Measurements from ENCODE around the gene TTLL9. TPM values are rescaled to one million over a fixed set of nuclear protein-coding genes. Genes with fewer than 3 reads are reported as not detected.
A peak's percentile ranks its signal among the peaks of the same experiment; 100 is the strongest.

Gene TTLL9
- polyA plus RNA-seq, 1 donor (not counting 4 experiments of a cell fraction or from before 2014, with no cell fraction given): not detected

DNA sequence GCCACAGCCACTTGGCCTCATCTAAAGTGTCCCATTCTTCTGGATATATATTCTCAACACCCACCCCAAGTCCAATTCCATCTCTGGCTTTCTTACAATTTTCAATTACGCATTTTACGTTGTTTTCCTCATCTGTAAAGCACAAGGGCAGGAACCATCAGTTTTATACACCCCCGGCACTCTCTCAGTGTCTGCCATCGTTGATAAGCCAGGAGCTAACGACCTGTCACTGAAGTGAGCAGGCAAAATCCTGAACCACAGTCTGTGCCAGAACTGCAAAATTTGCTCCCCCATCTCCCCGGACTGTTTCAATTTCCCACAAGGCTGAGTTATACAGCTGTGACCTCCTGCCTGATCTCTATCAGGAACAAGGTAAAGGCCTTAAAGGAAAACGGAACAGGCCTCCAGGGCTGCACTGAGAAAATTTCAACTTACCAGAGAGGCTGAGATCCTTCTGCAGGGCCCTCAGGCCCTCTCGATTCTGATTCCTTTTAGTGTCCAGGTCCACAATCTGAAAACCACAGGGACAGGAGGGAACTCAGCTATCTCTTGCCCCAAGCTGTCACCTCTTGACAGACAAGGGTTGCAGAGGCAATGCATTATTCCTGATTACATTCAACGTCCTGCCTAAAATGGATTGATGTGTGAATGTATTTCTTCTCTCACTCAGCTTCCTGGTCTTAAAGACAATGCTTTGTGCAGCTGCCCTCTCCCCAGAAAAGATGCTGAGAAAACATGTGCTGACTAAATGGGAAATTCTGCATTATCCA is 79.6 kb downstream of the TTLL9 start:
- H3K4me3 ChIP-seq (ENCODE audit: control insufficient read depth in 2 of 3, extremely low read depth in 1 of 3, insufficient read depth in 2 of 3, low read depth in 1 of 3, low read length in 3 of 3): no peak overlapping the region
- H3K36me3 ChIP-seq (ENCODE audit: control insufficient read depth in 2 of 2, extremely low read depth in 1 of 2, insufficient read depth in 2 of 2, low read length in 2 of 2): peaks cover 11 to 38% of the 10 kb centered on the region in 2 experiments
- no peak for DNase-seq (ENCODE audit: low read depth, low spot score)
- H3K4me2 ChIP-seq (ENCODE audit: control insufficient read depth, extremely low read depth, insufficient read depth, low read depth, low read length): peak overlapping the region; percentile 91
- no peak for TF ChIP-seq EZH2 (IDR thresholded peaks at IDR 0.05; ENCODE audit: low read length)
- H3K27me3 ChIP-seq (ENCODE audit: control insufficient read depth, extremely low read depth, insufficient read depth, low read length): no peaks in the 10 kb centered on the region
- H3K9ac ChIP-seq (ENCODE audit: control insufficient read depth, extremely low read depth, insufficient read depth, low read length): peak overlapping the region; percentile 85
- FAIRE-seq: no peak
- H3K27ac ChIP-seq (ENCODE audit: control insufficient read depth, insufficient read depth, low read length): no peak overlapping the region
- H3K79me2 ChIP-seq (ENCODE audit: control insufficient read depth, insufficient read depth, low read length): peaks cover 24% of the 10 kb centered on the region
- no peaks in the 10 kb centered on the region for H4K20me1 ChIP-seq (ENCODE audit: control insufficient read depth, extremely low read depth, insufficient read depth, low read length)
- peaks cover 9% of the 10 kb centered on the region for H3K4me1 ChIP-seq (ENCODE audit: control insufficient read depth, extremely low read depth, insufficient read depth, low read length)
- no peaks in the 10 kb centered on the region for H3K9me3 ChIP-seq (ENCODE audit: control insufficient read depth, low read depth, low read length)
- no peaks in the 10 kb centered on the region for H3K9me1 ChIP-seq (ENCODE audit: control insufficient read depth, extremely low read depth, insufficient read depth, low read length)
- dilution Hi-C loops (cut with MboI; ENCODE audit: extremely low pct_ligation_motif_present, low sequenced_read_pairs): no loop called here
- no peak overlapping the region for H2AFZ ChIP-seq (ENCODE audit: control insufficient read depth, low read length)

DNA sequence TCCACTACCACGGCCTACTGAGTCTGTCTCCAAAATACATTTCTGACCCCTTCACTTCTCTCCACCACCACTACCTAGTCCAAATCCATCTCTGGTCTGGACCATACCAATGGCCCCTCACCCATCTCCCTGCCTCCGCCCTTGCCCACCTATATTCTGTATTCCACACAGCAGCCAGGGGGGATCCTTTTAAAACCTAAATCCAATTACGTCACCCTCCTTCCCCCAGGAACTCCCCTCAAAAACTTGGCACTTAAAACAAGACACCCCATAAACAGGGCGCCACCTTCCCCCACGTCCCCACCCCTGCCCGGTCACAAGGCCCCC is 80.7 kb downstream of the TTLL9 start:
- Histone ChIP-seq H3K4me2 (ENCODE audit: control insufficient read depth, extremely low read depth, insufficient read depth, low read depth, low read length) (peak overlapping the region; percentile 91), H3K9ac (ENCODE audit: control insufficient read depth, extremely low read depth, insufficient read depth, low read length) (peak overlapping the region; percentile 85), H3K4me1 (ENCODE audit: control insufficient read depth, extremely low read depth, insufficient read depth, low read length) (peaks cover 9% of the 10 kb centered on the region), H3K27ac (ENCODE audit: control insufficient read depth, insufficient read depth, low read length) (peak overlapping the region; percentile 58), H3K79me2 (ENCODE audit: control insufficient read depth, insufficient read depth, low read length) (peaks cover 24% of the 10 kb centered on the region), H3K4me3 (ENCODE audit: control insufficient read depth in 2 of 3, extremely low read depth in 1 of 3, insufficient read depth in 2 of 3, low read depth in 1 of 3, low read length in 3 of 3) (peak overlapping the region; percentile 83 to 96 (median 86)), H4K20me1 (ENCODE audit: control insufficient read depth, extremely low read depth, insufficient read depth, low read length) (no peaks in the 10 kb centered on the region), H3K36me3 (ENCODE audit: control insufficient read depth in 2 of 2, extremely low read depth in 1 of 2, insufficient read depth in 2 of 2, low read length in 2 of 2) (peaks cover 5 to 28% of the 10 kb centered on the region in 2 experiments), H3K9me3 (ENCODE audit: control insufficient read depth, low read depth, low read length) (no peaks in the 10 kb centered on the region), H3K9me1 (ENCODE audit: control insufficient read depth, extremely low read depth, insufficient read depth, low read length) (no peaks in the 10 kb centered on the region), H3K27me3 (ENCODE audit: control insufficient read depth, extremely low read depth, insufficient read depth, low read length) (peaks cover 2% of the 10 kb centered on the region), H2AFZ (ENCODE audit: control insufficient read depth, low read length) (no peak overlapping the region)
- dilution Hi-C loops (cut with MboI; ENCODE audit: extremely low pct_ligation_motif_present, low sequenced_read_pairs): no loop called here
- TF ChIP-seq EZH2 (IDR thresholded peaks at IDR 0.05; ENCODE audit: low read length): no peak
- TF ChIP-seq, protein P1, sequence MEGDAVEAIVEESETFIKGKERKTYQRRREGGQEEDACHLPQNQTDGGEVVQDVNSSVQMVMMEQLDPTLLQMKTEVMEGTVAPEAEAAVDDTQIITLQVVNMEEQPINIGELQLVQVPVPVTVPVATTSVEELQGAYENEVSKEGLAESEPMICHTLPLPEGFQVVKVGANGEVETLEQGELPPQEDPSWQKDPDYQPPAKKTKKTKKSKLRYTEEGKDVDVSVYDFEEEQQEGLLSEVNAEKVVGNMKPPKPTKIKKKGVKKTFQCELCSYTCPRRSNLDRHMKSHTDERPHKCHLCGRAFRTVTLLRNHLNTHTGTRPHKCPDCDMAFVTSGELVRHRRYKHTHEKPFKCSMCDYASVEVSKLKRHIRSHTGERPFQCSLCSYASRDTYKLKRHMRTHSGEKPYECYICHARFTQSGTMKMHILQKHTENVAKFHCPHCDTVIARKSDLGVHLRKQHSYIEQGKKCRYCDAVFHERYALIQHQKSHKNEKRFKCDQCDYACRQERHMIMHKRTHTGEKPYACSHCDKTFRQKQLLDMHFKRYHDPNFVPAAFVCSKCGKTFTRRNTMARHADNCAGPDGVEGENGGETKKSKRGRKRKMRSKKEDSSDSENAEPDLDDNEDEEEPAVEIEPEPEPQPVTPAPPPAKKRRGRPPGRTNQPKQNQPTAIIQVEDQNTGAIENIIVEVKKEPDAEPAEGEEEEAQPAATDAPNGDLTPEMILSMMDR (optimal IDR thresholded peaks at IDR 0.05 in 1 of 3, IDR thresholded peaks at IDR 0.05 in 1 of 3, conservative IDR thresholded peaks at IDR 0.05 in 1 of 3; ENCODE audit: extremely low read depth in 1 of 3, insufficient read depth in 2 of 3, low read length in 3 of 3): no peak
- DNase-seq (ENCODE audit: low read depth, low spot score): no peak
- no peak for FAIRE-seq
